ENCODE data around the gene WWTR1. TPM values are rescaled to one million over a fixed set of nuclear protein-coding genes. Genes with fewer than 3 reads are reported as not detected.

The WWTR1 gene
- total RNA-seq, 1 donor from 2014 or later, result 52.0 TPM

DNA sequence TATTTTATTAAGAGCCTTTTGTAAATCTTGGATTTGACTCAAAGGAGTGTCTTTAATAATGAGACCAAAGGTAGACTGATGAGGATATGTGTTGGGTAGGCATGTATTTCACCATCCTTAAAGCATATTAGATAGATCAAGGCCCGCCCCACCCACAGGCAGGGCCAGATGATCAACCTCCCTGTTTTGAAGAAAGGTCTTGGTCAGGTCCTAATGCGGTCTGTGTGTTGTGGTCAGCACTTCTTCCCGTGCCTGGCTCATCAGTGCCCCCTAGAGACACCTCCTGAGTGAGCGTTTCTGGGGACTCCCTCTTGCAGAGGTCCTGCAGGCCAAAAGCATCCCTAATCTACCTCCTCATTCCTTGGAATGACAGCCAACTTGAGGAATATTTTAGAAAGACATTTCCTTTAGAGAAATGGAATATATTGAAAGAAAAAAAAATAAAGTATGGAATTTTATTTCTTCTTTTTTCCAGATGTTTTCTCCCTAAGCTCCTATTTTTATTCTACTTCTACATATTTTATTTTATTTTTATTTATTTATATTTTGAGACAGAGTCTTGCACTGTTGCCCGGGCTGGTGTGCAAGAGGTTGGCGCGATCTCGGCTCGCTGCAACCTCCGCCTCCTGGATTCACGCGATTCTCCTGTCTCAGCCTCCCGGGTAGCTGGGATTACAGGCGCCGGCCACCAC is 177.4 kb downstream of the WWTR1 start:
- DNase-seq (ENCODE audit: low read depth), result no peak
- no peak overlapping the region for H3K4me3 ChIP-seq (ENCODE audit: low read depth, low read length)
- peak; percentile 99 for TF ChIP-seq CTCF (conservative IDR thresholded peaks at IDR 0.05; ENCODE audit: low read depth, low read length)

GRCh38 chr3:149479621-149480325 is 178.1 kb downstream of the WWTR1 start:
- TF ChIP-seq CTCF (conservative IDR thresholded peaks at IDR 0.05; ENCODE audit: low read depth, low read length), result no peak
- DNase-seq (ENCODE audit: low read depth), result no peak
- H3K4me3 ChIP-seq (ENCODE audit: low read depth, low read length), result no peak overlapping the region

GRCh38 chr3:149476225-149476624 is 181.6 kb downstream of the WWTR1 start:
- DNase-seq (ENCODE audit: low read depth), result no peak
- TF ChIP-seq CTCF (conservative IDR thresholded peaks at IDR 0.05; ENCODE audit: low read depth, low read length), result no peak
- no peak overlapping the region for H3K4me3 ChIP-seq (ENCODE audit: low read depth, low read length)

DNA sequence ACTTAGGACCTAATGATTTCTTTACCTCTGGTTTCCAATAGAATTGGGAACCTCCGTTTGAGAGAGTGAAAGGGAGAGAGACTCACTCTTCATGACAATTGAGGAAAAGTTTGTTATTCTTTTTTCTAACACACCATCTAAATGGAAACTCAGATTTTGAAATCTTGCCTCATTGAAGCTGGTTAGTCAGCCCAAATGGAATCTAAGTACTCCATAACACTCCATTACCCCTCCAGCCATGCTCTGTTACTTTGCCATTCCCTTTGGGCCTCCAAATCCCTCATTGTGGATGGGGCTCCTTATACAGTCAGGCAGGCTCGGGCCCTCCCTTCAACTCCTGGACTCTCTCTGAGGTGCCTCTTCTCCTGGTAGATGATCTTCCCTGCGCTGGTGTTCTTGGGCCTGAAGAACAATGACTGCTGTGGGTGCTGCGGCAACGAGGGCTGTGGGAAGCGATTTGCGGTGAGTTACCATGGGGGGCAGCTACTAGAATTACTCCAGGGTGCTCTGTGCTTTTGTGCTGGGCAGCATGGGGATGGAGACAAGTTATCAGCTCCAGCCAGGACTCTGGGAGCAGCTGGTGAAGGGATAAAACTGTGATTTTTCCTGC is 182.3 kb downstream of the WWTR1 start:
- no peak overlapping the region for H3K4me3 ChIP-seq (ENCODE audit: low read depth, low read length)
- no peak for TF ChIP-seq CTCF (conservative IDR thresholded peaks at IDR 0.05; ENCODE audit: low read depth, low read length)
- DNase-seq (ENCODE audit: low read depth), result peak; percentile 45

GRCh38 chr3:149474250-149474817 is 183.5 kb downstream of the WWTR1 start, which contains the start of gene TM4SF4:
Gene TM4SF4 (plus strand): TSS chr3:149474697. CDS start chr3:149474878, 181 bp downstream.
- no peak for TF ChIP-seq CTCF (conservative IDR thresholded peaks at IDR 0.05; ENCODE audit: low read depth, low read length)
- no peak within 1 kb of the TSS for H3K4me3 ChIP-seq (ENCODE audit: low read depth, low read length)

DNA sequence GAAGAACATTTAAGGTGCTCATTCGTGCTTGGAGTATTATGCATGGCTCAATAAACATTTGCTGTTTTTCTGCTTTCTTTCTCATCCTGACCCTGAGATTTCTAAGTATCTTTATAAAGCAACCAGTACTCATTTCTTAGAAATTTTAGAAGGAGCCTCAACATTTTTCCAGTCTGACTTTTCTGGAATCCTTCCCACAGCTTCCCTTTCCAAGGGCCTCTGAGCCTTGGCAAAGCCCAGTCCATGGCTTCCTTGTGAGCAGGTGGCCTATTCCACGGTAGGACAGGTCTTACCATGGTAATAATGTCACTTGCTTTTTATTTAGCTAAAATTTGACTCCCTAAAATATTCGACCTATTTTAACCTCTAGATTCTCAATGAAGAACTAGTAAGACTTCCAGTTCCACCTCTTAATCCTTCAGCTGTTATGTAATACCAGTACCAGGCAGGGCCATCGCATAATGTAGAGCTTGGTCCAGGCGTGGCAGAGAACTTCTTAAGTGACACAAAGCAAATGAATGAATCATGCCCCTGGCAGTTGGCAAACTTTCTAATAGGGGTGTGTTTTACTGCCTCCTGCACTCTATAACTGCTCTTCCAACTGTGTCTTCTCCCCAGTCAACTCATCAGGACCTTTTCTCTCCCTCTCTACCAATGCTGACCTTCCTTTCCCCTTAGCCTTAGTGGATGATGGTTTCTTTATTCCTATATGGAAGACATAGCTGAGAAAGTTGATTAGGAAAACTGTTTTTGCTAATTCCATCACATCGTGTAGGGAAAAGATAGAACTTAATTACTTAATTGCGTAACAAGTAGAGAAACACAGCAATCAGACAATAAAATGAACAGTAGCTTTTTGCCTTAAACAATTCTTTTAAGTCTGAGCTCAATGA is 184.2 kb downstream of the WWTR1 start:
- no peak overlapping the region for H3K4me3 ChIP-seq (ENCODE audit: low read depth, low read length)
- peak; percentile 96 for DNase-seq (ENCODE audit: low read depth)
- TF ChIP-seq CTCF (conservative IDR thresholded peaks at IDR 0.05; ENCODE audit: low read depth, low read length), result no peak

More at GRCh38 chr3:149474250-149474817, 183.5 kb downstream of the WWTR1 start, which contains the start of gene TM4SF4:
- DNase-seq (ENCODE audit: low read depth), result peak; percentile 53
